Karpas-422 (cell line): ENCODE results near the gene P2RX3. TPM values are rescaled to one million over a fixed set of nuclear protein-coding genes. Genes with fewer than 3 reads are reported as not detected.

Experiments
- DNase-seq: peaks from one replicate; pipeline ENCODE4 v3.0.0-alpha.2; 2015
- H2AFZ ChIP-seq: fragments of 200-600 bp; sonication (generic); 2 replicates; pipeline ENCODE4 v1.6.1; 2014; ENCODE audit warnings: antibody characterized with exemption, low read length, mixed read lengths
- H3K27ac ChIP-seq: fragments of 200-600 bp; sonication (generic); 2 replicates; pipeline ENCODE4 v1.5.1; 2014; ENCODE audit warnings: mild to moderate bottlenecking, low read length, moderate library complexity
- H3K27me3 ChIP-seq: fragments of 200-600 bp; sonication (generic); 2 replicates; pipeline ENCODE4 v1.6.1; 2014; ENCODE audit warnings: low read length, mixed read lengths
- H3K36me3 ChIP-seq: fragments of 200-600 bp; sonication (generic); 2 replicates; pipeline ENCODE4 v1.6.1; 2014; ENCODE audit warnings: low read length, mixed read lengths; ENCODE audit not compliant: insufficient read depth
- H3K4me1 ChIP-seq: fragments of 200-600 bp; sonication (generic); 2 replicates; pipeline ENCODE4 v1.6.1; 2014; ENCODE audit warnings: mild to moderate bottlenecking, low read length, mixed read lengths
- H3K4me2 ChIP-seq: fragments of 200-600 bp; sonication (generic); 2 replicates; pipeline ENCODE4 v1.6.1; 2014; ENCODE audit warnings: low read length, low read depth, mild to moderate bottlenecking; ENCODE audit not compliant: poor library complexity, severe bottlenecking
- H3K4me3 ChIP-seq: fragments of 200-600 bp; sonication (generic); 2 replicates; pipeline ENCODE4 v1.5.1; 2014; ENCODE audit warnings: mild to moderate bottlenecking, antibody characterized with exemption, low read length, mixed read lengths
- H3K79me2 ChIP-seq: fragments of 200-600 bp; sonication (generic); 2 replicates; pipeline ENCODE4 v1.6.1; 2014; ENCODE audit warnings: mild to moderate bottlenecking, low read length, mixed read lengths
- H3K9ac ChIP-seq: fragments of 200-600 bp; sonication (generic); 2 replicates; pipeline ENCODE4 v1.6.0; 2014; ENCODE audit warnings: low read length
- H3K9me2 ChIP-seq: fragments of 200-600 bp; sonication (generic), shearing (Covaris generic); replicated peaks from 2 replicates; pipeline ENCODE4 v1.6.0; 2014; ENCODE audit warnings: mild to moderate bottlenecking, low read length, moderate library complexity; ENCODE audit not compliant: insufficient read depth
- H3K9me3 ChIP-seq: fragments of 300-700, 200-600 bp; sonication (generic); 2 replicates; pipeline ENCODE4 v1.6.1; 2014; ENCODE audit warnings: low read length, mixed read lengths
- H4K20me1 ChIP-seq: fragments of 200-600 bp; sonication (generic); 2 replicates; pipeline ENCODE4 v1.6.1; 2014; ENCODE audit warnings: mild to moderate bottlenecking, antibody characterized with exemption, low read length, low read depth; ENCODE audit not compliant: insufficient read depth
- total RNA-seq: library from RNA; depleted of rRNA; stranded (reverse); fragments of >200 nt; shearing (Covaris generic); gene quantifications from 2 replicates; pipeline ENCODE4 v1.2.3, GENCODE V29; 2014; ENCODE audit warnings: low replicate concordance

Gene P2RX3
- total RNA-seq, 1 experiment from 2014 or later: not detected

GRCh38 chr11:57413681-57414080 lies 75.5 kb downstream of the P2RX3 start:
- no peak overlapping the region for H3K4me3 ChIP-seq
- no peaks in the 10 kb centered on the region for H3K27me3 ChIP-seq
- no peak overlapping the region for H3K27ac ChIP-seq
- no peaks in the 10 kb centered on the region for H3K4me1 ChIP-seq
- H3K9me3 ChIP-seq: no peaks in the 10 kb centered on the region
- H3K36me3 ChIP-seq: peaks cover 72% of the 10 kb centered on the region
- H4K20me1 ChIP-seq: peaks cover 15% of the 10 kb centered on the region; the same call in 1 of the 2 replicates
- H2AFZ ChIP-seq: no peak overlapping the region
- DNase-seq: no peak
- H3K9me2 ChIP-seq: no peaks in the 10 kb centered on the region
- H3K9ac ChIP-seq: no peak overlapping the region
- H3K4me2 ChIP-seq: no peak overlapping the region
- peaks cover 3% of the 10 kb centered on the region; the same call in 1 of the 2 replicates for H3K79me2 ChIP-seq

- H2AFZ ChIP-seq: no peak overlapping the region
- peaks cover 70% of the 10 kb centered on the region for H3K36me3 ChIP-seq
These were observed 76.6 kb downstream of the P2RX3 start for GRCh38 chr11:57414612-57415212.

GRCh38 chr11:57416436-57416835 lies 78.3 kb downstream of the P2RX3 start:
- Histone ChIP-seq H3K9me3 (no peaks in the 10 kb centered on the region), H3K4me3 (no peak overlapping the region), H3K4me2 (no peak overlapping the region), H2AFZ (no peak overlapping the region), H3K27me3 (no peaks in the 10 kb centered on the region), H3K36me3 (peaks cover 76% of the 10 kb centered on the region), H3K79me2 (peaks cover 3% of the 10 kb centered on the region; the same call in 1 of the 2 replicates), H3K9me2 (no peaks in the 10 kb centered on the region), H3K4me1 (no peaks in the 10 kb centered on the region), H4K20me1 (peaks cover 11% of the 10 kb centered on the region; the same call in 1 of the 2 replicates), H3K9ac (no peak overlapping the region), H3K27ac (no peak overlapping the region)
- DNase-seq: no peak

More at GRCh38 chr11:57414612-57415212, 76.6 kb downstream of the P2RX3 start:
- no peak overlapping the region for H3K4me2 ChIP-seq
- no peaks in the 10 kb centered on the region for H3K27me3 ChIP-seq
- H3K9me3 ChIP-seq: no peaks in the 10 kb centered on the region
- DNase-seq: no peak
- H3K27ac ChIP-seq: no peak overlapping the region
- H3K9me2 ChIP-seq: no peaks in the 10 kb centered on the region
- peaks cover 3% of the 10 kb centered on the region; the same call in 1 of the 2 replicates for H3K79me2 ChIP-seq
- peaks cover 15% of the 10 kb centered on the region; the same call in 1 of the 2 replicates for H4K20me1 ChIP-seq
- no peak overlapping the region for H3K9ac ChIP-seq
- H3K4me1 ChIP-seq: no peaks in the 10 kb centered on the region
- H3K4me3 ChIP-seq: no peak overlapping the region

GRCh38 chr11:57417056-57417455 lies 78.9 kb downstream of the P2RX3 start:
- Histone ChIP-seq H2AFZ (no peak overlapping the region), H3K4me1 (no peaks in the 10 kb centered on the region), H3K27ac (no peak overlapping the region), H3K27me3 (no peaks in the 10 kb centered on the region), H3K36me3 (peaks cover 72% of the 10 kb centered on the region), H3K9ac (no peak overlapping the region), H3K9me2 (no peaks in the 10 kb centered on the region), H3K4me3 (no peak overlapping the region), H3K79me2 (peaks cover 3% of the 10 kb centered on the region; the same call in 1 of the 2 replicates), H3K9me3 (no peaks in the 10 kb centered on the region), H3K4me2 (no peak overlapping the region), H4K20me1 (peaks cover 11% of the 10 kb centered on the region; the same call in 1 of the 2 replicates)
- no peak for DNase-seq

GRCh38 chr11:57418131-57418530 lies 80.0 kb downstream of the P2RX3 start:
- no peak for DNase-seq
- Histone ChIP-seq H3K27me3 (no peaks in the 10 kb centered on the region), H3K4me3 (no peak overlapping the region), H3K79me2 (peaks cover 9% of the 10 kb centered on the region; the same call in 1 of the 2 replicates), H3K27ac (no peak overlapping the region), H3K36me3 (peaks cover 77% of the 10 kb centered on the region), H3K4me2 (no peak overlapping the region), H4K20me1 (peaks cover 11% of the 10 kb centered on the region; the same call in 1 of the 2 replicates), H3K9me3 (no peaks in the 10 kb centered on the region), H2AFZ (no peak overlapping the region), H3K9ac (no peak overlapping the region), H3K9me2 (no peaks in the 10 kb centered on the region), H3K4me1 (no peaks in the 10 kb centered on the region)

- no peaks in the 10 kb centered on the region for H3K27me3 ChIP-seq
- peaks cover 74% of the 10 kb centered on the region for H3K36me3 ChIP-seq
- H3K9me3 ChIP-seq: no peaks in the 10 kb centered on the region
- peaks cover 14% of the 10 kb centered on the region for H3K79me2 ChIP-seq
- no peak overlapping the region for H3K4me3 ChIP-seq
- H3K27ac ChIP-seq: no peak overlapping the region
- H4K20me1 ChIP-seq: peaks cover 11% of the 10 kb centered on the region; the same call in 1 of the 2 replicates
- no peaks in the 10 kb centered on the region for H3K9me2 ChIP-seq
- H3K4me1 ChIP-seq: peaks cover 2% of the 10 kb centered on the region
- H3K4me2 ChIP-seq: no peak overlapping the region
- no peak for DNase-seq
- no peak overlapping the region for H2AFZ ChIP-seq
- no peak overlapping the region for H3K9ac ChIP-seq
These were observed 81.0 kb downstream of the P2RX3 start for GRCh38 chr11:57419146-57419545.

GRCh38 chr11:57421066-57421465 lies 82.9 kb downstream of the P2RX3 start:
- Histone ChIP-seq H3K4me1 (peaks cover 21% of the 10 kb centered on the region), H3K27me3 (no peaks in the 10 kb centered on the region), H3K9me2 (no peaks in the 10 kb centered on the region), H3K36me3 (peaks cover 75% of the 10 kb centered on the region), H2AFZ (no peak overlapping the region), H3K9ac (no peak overlapping the region), H3K79me2 (peaks cover 33% of the 10 kb centered on the region), H3K9me3 (no peaks in the 10 kb centered on the region), H4K20me1 (peaks cover 8% of the 10 kb centered on the region; the same call in 1 of the 2 replicates), H3K4me2 (no peak overlapping the region), H3K4me3 (no peak overlapping the region), H3K27ac (no peak overlapping the region)
- no peak for DNase-seq

- Histone ChIP-seq H3K27ac (no peak overlapping the region), H4K20me1 (peaks cover 6% of the 10 kb centered on the region; the same call in 1 of the 2 replicates), H2AFZ (no peak overlapping the region), H3K9me2 (no peaks in the 10 kb centered on the region), H3K79me2 (peaks cover 40% of the 10 kb centered on the region), H3K36me3 (peaks cover 70% of the 10 kb centered on the region), H3K9ac (no peak overlapping the region), H3K27me3 (no peaks in the 10 kb centered on the region), H3K4me2 (no peak overlapping the region), H3K4me1 (peaks cover 23% of the 10 kb centered on the region), H3K4me3 (no peak overlapping the region), H3K9me3 (no peaks in the 10 kb centered on the region)
- DNase-seq: no peak
These were observed 83.7 kb downstream of the P2RX3 start for GRCh38 chr11:57421805-57422204.
